ENCODE data around the gene LYPD3.

The LYPD3 gene

GRCh38 chr19:43483281-43483680 is 17.9 kb upstream of the LYPD3 start:
- DNase-seq, result no peak

- DNase-seq, result no peak
These were observed 16.8 kb upstream of the LYPD3 start for GRCh38 chr19:43482193-43482592.

GRCh38 chr19:43481701-43482100 is 16.3 kb upstream of the LYPD3 start:
- DNase-seq, result no peak

- no peak for DNase-seq
These were observed 15.2 kb upstream of the LYPD3 start for GRCh38 chr19:43480574-43480973.

- no peak for DNase-seq
These were observed 14.7 kb upstream of the LYPD3 start for GRCh38 chr19:43479961-43480561.

- DNase-seq, result no peak
These were observed 13.8 kb upstream of the LYPD3 start for GRCh38 chr19:43479226-43479625.

- DNase-seq, result no peak
These were observed 12.9 kb upstream of the LYPD3 start for GRCh38 chr19:43478323-43478722.

- DNase-seq, result no peak
These were observed 11.2 kb upstream of the LYPD3 start for GRCh38 chr19:43476606-43477005.

GRCh38 chr19:43474986-43475705 is 9.7 kb upstream of the LYPD3 start:
- peak; percentile 81 to 98 for DNase-seq

- DNase-seq, result no peak
These were observed 9.1 kb upstream of the LYPD3 start for GRCh38 chr19:43474487-43474886.

- DNase-seq, result no peak
These were observed 5.7 kb upstream of the LYPD3 start for GRCh38 chr19:43471091-43471490.

- no peak for DNase-seq
These were observed 4.9 kb upstream of the LYPD3 start for GRCh38 chr19:43470288-43470687.

GRCh38 chr19:43469160-43469480 is 3.7 kb upstream of the LYPD3 start:
- no peak for DNase-seq

GRCh38 chr19:43468354-43469159 is 3.1 kb upstream of the LYPD3 start:
- no peak for DNase-seq

- DNase-seq, result no peak
These were observed 2.3 kb upstream of the LYPD3 start for GRCh38 chr19:43467730-43468129.

GRCh38 chr19:43467276-43467675 is 1.9 kb upstream of the LYPD3 start:
- DNase-seq, result no peak

GRCh38 chr19:43466793-43467192 is 1.4 kb upstream of the LYPD3 start:
- DNase-seq, result no peak

GRCh38 chr19:43464134-43464775 is 1.2 kb downstream of the LYPD3 start:
- peak; percentile 66 to 86 for DNase-seq

GRCh38 chr19:43463381-43464133 is 1.9 kb downstream of the LYPD3 start:
- DNase-seq, result peak; percentile 90 to 98

GRCh38 chr19:43462785-43463380 is 2.5 kb downstream of the LYPD3 start:
- DNase-seq, result no peak

GRCh38 chr19:43462383-43462782 is 3.0 kb downstream of the LYPD3 start:
- no peak for DNase-seq

- DNase-seq, result no peak
These were observed 4.1 kb downstream of the LYPD3 start for GRCh38 chr19:43461303-43461702.

Data from NCI-H526 (cell line).